Mesenchymal stem cell (in vitro differentiated cells and primary cell): ENCODE measurements around the gene CTXN2.

Experiments
- DNase-seq: peaks from one replicate; pipeline ENCODE4 v3.0.0-alpha.2; 2013
- H2AFZ ChIP-seq: one replicate; pipeline ENCODE4 v1.6.1; 2013; ENCODE audit warnings: low read depth, mild to moderate bottlenecking, control low read depth, inconsistent platforms, low read length, moderate library complexity
- H2AK5ac ChIP-seq: 2 replicates; pipeline ENCODE4 v1.6.1; 2013; ENCODE audit warnings: low read length, moderate library complexity, mild to moderate bottlenecking, inconsistent platforms; ENCODE audit not compliant: severe bottlenecking
- H2BK120ac ChIP-seq: one replicate; pipeline ENCODE4 v1.6.1; 2013; ENCODE audit warnings: low read depth, mild to moderate bottlenecking, inconsistent platforms, low read length, moderate library complexity
- H2BK12ac ChIP-seq, 2 experiments: one replicate each; pipeline ENCODE4 v1.6.1; 2013; ENCODE audit warnings: inconsistent platforms in 2 of 2, low read length in 2 of 2, mild to moderate bottlenecking in 2 of 2, moderate library complexity in 2 of 2, control low read depth in 1 of 2
- H2BK15ac ChIP-seq: one replicate; pipeline ENCODE4 v1.6.1; 2013; ENCODE audit warnings: mild to moderate bottlenecking, low read depth, inconsistent platforms; ENCODE audit not compliant: poor library complexity, severe bottlenecking
- H2BK5ac ChIP-seq: 2 replicates; pipeline ENCODE4 v1.6.1; 2013; ENCODE audit warnings: low read depth, mild to moderate bottlenecking, low read length, control low read depth, inconsistent platforms; ENCODE audit not compliant: poor library complexity, severe bottlenecking
- H3K14ac ChIP-seq, 2 experiments: one replicate each; pipeline ENCODE4 v1.6.1; 2013; ENCODE audit warnings: inconsistent platforms in 2 of 2, low read length in 2 of 2, control low read depth in 1 of 2, mild to moderate bottlenecking in 1 of 2, moderate library complexity in 1 of 2
- H3K18ac ChIP-seq, 2 experiments: one replicate each; pipeline ENCODE4 v1.6.1; 2013; ENCODE audit warnings: inconsistent platforms in 2 of 2, low read length in 2 of 2, control low read depth in 1 of 2, low read depth in 1 of 2, mild to moderate bottlenecking in 1 of 2
- H3K23ac ChIP-seq, 2 experiments: one replicate each; pipeline ENCODE4 v1.6.1; 2013; ENCODE audit warnings: inconsistent platforms in 2 of 2, low read length in 2 of 2, mild to moderate bottlenecking in 2 of 2, moderate library complexity in 2 of 2, control low read depth in 1 of 2
- H3K27ac ChIP-seq: 2 replicates; pipeline ENCODE4 v1.5.1; 2013; ENCODE audit warnings: mild to moderate bottlenecking, moderate library complexity, low read length, control low read depth, inconsistent platforms; ENCODE audit not compliant: poor library complexity, severe bottlenecking
- H3K27me3 ChIP-seq, 2 experiments: 2 replicates each; pipeline versions ENCODE4 v1.6.1 to v1.7.0; 2013; ENCODE audit warnings: low read length in 2 of 2, mild to moderate bottlenecking in 2 of 2, moderate library complexity in 2 of 2, control low read depth in 1 of 2, inconsistent platforms in 1 of 2; ENCODE audit not compliant: control insufficient read depth in 1 of 2, insufficient read depth in 1 of 2
- H3K36me3 ChIP-seq, 2 experiments: 2 replicates each; pipeline versions ENCODE4 v1.6.1 to v1.7.0; 2013; ENCODE audit warnings: low read length in 2 of 2, control low read depth in 1 of 2, inconsistent platforms in 1 of 2, low read depth in 1 of 2, mild to moderate bottlenecking in 1 of 2; ENCODE audit not compliant: insufficient read depth in 2 of 2, control insufficient read depth in 1 of 2
- H3K4ac ChIP-seq, 2 experiments: one replicate each; pipeline ENCODE4 v1.6.1; 2013; ENCODE audit warnings: inconsistent platforms in 2 of 2, low read length in 2 of 2, mild to moderate bottlenecking in 2 of 2, moderate library complexity in 2 of 2, control low read depth in 1 of 2, low read depth in 1 of 2
- H3K4me1 ChIP-seq: 2 replicates; pipeline ENCODE4 v1.6.1; 2013; ENCODE audit warnings: low read depth, low read length, control low read depth; ENCODE audit not compliant: control insufficient read depth, insufficient read depth
- H3K4me2 ChIP-seq: 2 replicates; pipeline ENCODE4 v1.6.1; 2013; ENCODE audit warnings: low read length, mild to moderate bottlenecking, inconsistent platforms; ENCODE audit not compliant: poor library complexity, severe bottlenecking
- H3K4me3 ChIP-seq, 2 experiments: 2 replicates each; pipeline versions ENCODE4 v1.5.1 to v1.7.0; 2013; ENCODE audit warnings: low read length in 2 of 2, mild to moderate bottlenecking in 2 of 2, control low read depth in 1 of 2, low read depth in 1 of 2; ENCODE audit not compliant: insufficient read depth in 1 of 2
- H3K79me1 ChIP-seq: replicated peaks from 2 replicates; pipeline ENCODE4 v1.6.1; 2013; ENCODE audit warnings: mild to moderate bottlenecking, control low read depth, low read length, inconsistent platforms; ENCODE audit not compliant: poor library complexity, severe bottlenecking
- H3K9ac ChIP-seq: 2 replicates; pipeline ENCODE4 v1.7.0; 2013; ENCODE audit warnings: mild to moderate bottlenecking, low read length, moderate library complexity
- H3K9me3 ChIP-seq: 2 replicates; pipeline ENCODE4 v1.7.0; 2013; ENCODE audit warnings: mild to moderate bottlenecking, low read length; ENCODE audit not compliant: control insufficient read depth
- H4K8ac ChIP-seq: one replicate; pipeline ENCODE4 v1.6.1; 2013; ENCODE audit warnings: inconsistent platforms, mild to moderate bottlenecking, low read length, moderate library complexity
- H4K91ac ChIP-seq: one replicate; pipeline ENCODE4 v1.6.1; 2013; ENCODE audit warnings: mild to moderate bottlenecking, low read length, inconsistent platforms
- WGBS: methylation state at CpG from one replicate; pipeline ENCODE4 v1.1.7; 2013; ENCODE audit warnings: mixed read lengths; 5-methylcytosine and 5-hydroxymethylcytosine counted together

The CTXN2 gene

DNA sequence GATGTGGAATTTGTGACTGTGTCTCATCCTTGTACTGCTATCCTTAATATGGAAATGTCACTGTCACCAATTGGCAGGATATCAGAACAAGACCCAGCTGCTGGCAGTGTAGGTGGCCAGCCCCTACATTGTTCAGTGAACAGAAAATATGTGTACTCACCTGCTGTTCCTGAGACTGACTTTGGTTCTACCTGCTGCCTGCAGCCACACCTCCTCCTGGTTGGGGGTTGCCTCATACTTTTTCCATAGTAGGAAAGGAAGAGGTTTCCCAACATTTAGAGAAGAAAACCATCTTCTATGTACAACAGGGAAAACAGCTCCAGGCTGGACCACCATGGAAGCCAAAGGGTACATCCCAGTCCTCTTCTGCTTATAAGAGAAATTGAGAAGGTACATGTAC, 50.5 kb downstream of the CTXN2 start:
- Histone ChIP-seq H3K4me1 (no peaks in the 10 kb centered on the region), H2AFZ (no peak overlapping the region), H3K18ac (no peak overlapping the region), H3K4me3 (no peak overlapping the region), H2BK5ac (no peak overlapping the region), H2BK15ac (no peak overlapping the region), H3K27ac (no peak overlapping the region), H3K14ac (no peak overlapping the region), H4K91ac (no peak overlapping the region), H3K9ac (no peak overlapping the region), H3K9me3 (no peaks in the 10 kb centered on the region), H3K4me2 (no peak overlapping the region), H3K36me3 (no peaks in the 10 kb centered on the region), H3K23ac (no peak overlapping the region), H3K27me3 (peaks cover 0 to 3% of the 10 kb centered on the region in 2 experiments), H4K8ac (no peak overlapping the region), H2BK120ac (no peak overlapping the region), H2AK5ac (no peak overlapping the region), H2BK12ac (no peak overlapping the region), H3K79me1 (no peaks in the 10 kb centered on the region), H3K4ac (no peak overlapping the region)
- no peak for DNase-seq

DNA sequence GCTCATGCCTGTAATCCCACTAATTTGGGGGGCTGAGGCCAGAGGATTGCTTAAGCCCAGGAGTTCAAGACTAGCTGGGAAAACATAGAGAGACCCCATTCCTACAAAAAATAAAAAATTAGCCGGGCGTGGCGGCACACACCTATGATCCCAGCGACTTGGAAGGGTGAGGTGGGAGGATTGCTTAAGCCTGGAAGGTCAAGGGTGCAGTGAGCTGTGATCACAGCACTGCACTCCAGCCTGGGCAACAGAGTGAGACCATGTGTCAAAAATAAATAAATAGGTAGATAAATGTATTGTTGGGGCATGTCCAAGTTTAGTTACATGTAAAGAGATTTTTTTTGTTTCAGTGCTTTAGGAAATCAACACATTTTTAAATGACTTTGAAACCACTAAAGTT, 51.1 kb downstream of the CTXN2 start:
- no peaks in the 10 kb centered on the region for H3K9me3 ChIP-seq
- no peak overlapping the region for H3K9ac ChIP-seq
- H2BK15ac ChIP-seq, result no peak overlapping the region
- DNase-seq, result no peak
- H3K36me3 ChIP-seq, result no peaks in the 10 kb centered on the region
- no peak overlapping the region for H3K4ac ChIP-seq
- no peak overlapping the region for H3K14ac ChIP-seq
- no peak overlapping the region for H3K23ac ChIP-seq
- H2BK5ac ChIP-seq, result no peak overlapping the region
- H2AFZ ChIP-seq, result no peak overlapping the region
- WGBS, result 89% methylated on average over 4 of the region's 4 CpGs
- H3K4me1 ChIP-seq, result no peaks in the 10 kb centered on the region
- no peak overlapping the region for H4K91ac ChIP-seq
- no peak overlapping the region for H2AK5ac ChIP-seq
- no peak overlapping the region for H3K18ac ChIP-seq
- no peaks in the 10 kb centered on the region for H3K79me1 ChIP-seq
- no peak overlapping the region for H3K27ac ChIP-seq
- H2BK12ac ChIP-seq, result no peak overlapping the region
- no peak overlapping the region for H3K4me2 ChIP-seq
- no peak overlapping the region for H3K4me3 ChIP-seq
- peaks cover 0 to 3% of the 10 kb centered on the region in 2 experiments for H3K27me3 ChIP-seq
- H4K8ac ChIP-seq, result no peak overlapping the region
- no peak overlapping the region for H2BK120ac ChIP-seq

DNA sequence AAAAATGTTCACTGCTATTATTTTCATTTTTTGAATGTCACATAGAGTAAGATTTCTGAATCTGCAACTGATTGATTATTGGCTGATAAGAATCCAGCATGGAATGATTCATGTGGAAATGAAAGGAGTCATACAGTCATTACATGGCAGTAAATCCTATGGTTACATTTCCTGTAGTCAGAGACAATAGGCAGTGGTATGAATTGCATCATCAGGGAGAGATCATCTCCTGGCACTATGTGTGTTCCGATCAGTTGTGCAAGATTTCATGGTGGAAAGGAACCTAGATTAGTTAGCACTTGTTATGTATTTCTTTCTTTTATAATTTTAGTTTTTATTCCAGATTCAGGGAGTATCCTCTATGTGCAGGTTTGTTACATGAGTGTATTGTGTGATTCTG, 53.5 kb downstream of the CTXN2 start:
- Histone ChIP-seq H3K4me1 (no peaks in the 10 kb centered on the region), H3K4me3 (no peak overlapping the region), H3K79me1 (no peaks in the 10 kb centered on the region), H4K8ac (no peak overlapping the region), H2BK12ac (no peak overlapping the region), H3K9ac (no peak overlapping the region), H3K18ac (no peak overlapping the region), H3K23ac (no peak overlapping the region), H2AFZ (no peak overlapping the region), H2BK120ac (no peak overlapping the region), H3K14ac (no peak overlapping the region), H4K91ac (no peak overlapping the region), H2BK15ac (no peak overlapping the region), H3K4me2 (no peak overlapping the region), H3K27me3 (peaks cover 0 to 3% of the 10 kb centered on the region in 2 experiments), H3K4ac (no peak overlapping the region), H3K27ac (no peak overlapping the region), H3K9me3 (no peaks in the 10 kb centered on the region), H2AK5ac (no peak overlapping the region), H3K36me3 (no peaks in the 10 kb centered on the region), H2BK5ac (no peak overlapping the region)
- DNase-seq, result peak; percentile 1
- 100% methylated on average over 1 of the region's 1 CpG for WGBS

DNA sequence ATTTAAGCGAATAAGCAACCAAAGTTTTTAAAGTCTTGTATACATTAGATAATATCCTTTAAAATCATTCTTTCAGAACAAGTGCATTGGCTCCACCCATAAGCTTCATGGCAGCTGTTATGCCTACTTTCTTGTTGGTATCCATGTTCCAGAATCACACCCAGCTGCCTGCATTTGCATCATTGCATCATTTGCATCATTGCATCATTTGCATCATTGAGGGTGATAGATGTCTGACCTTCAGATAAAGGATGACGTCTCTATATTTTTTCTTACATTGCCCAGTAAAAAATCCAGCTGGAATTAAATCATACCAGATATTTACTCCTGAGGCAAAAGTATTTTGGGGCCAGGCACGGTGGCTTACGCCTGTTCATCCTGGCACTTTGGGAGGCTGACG, 56.9 kb downstream of the CTXN2 start:
- H3K27ac ChIP-seq, result no peak overlapping the region
- no peaks in the 10 kb centered on the region for H3K27me3 ChIP-seq
- no peaks in the 10 kb centered on the region for H3K9me3 ChIP-seq
- no peak overlapping the region for H4K91ac ChIP-seq
- no peak overlapping the region for H3K4ac ChIP-seq
- H2BK120ac ChIP-seq, result no peak overlapping the region
- H2BK12ac ChIP-seq, result no peak overlapping the region
- H3K36me3 ChIP-seq, result no peaks in the 10 kb centered on the region
- no peak overlapping the region for H3K14ac ChIP-seq
- 95% methylated on average over 5 of the region's 5 CpGs for WGBS
- no peak overlapping the region for H2AFZ ChIP-seq
- H3K4me2 ChIP-seq, result no peak overlapping the region
- no peak overlapping the region for H2AK5ac ChIP-seq
- no peak overlapping the region for H3K9ac ChIP-seq
- H3K4me1 ChIP-seq, result no peaks in the 10 kb centered on the region
- no peak overlapping the region for H3K18ac ChIP-seq
- no peaks in the 10 kb centered on the region for H3K79me1 ChIP-seq
- H4K8ac ChIP-seq, result no peak overlapping the region
- no peak overlapping the region for H3K23ac ChIP-seq
- no peak overlapping the region for H2BK5ac ChIP-seq
- H2BK15ac ChIP-seq, result no peak overlapping the region
- H3K4me3 ChIP-seq, result no peak overlapping the region
- DNase-seq, result no peak
